ENCODE results near the gene KRTAP4-6. TPM values are rescaled to one million over a fixed set of nuclear protein-coding genes. Genes with fewer than 3 reads are reported as not detected.
"Not testable (repeated sequence)": the region's sequence is repeated elsewhere in the genome, so short reads cannot be mapped to it uniquely, and the experiment has no call there.

Gene KRTAP4-6
- total RNA-seq, 6 experiments from 2014 or later = not detected

DNA sequence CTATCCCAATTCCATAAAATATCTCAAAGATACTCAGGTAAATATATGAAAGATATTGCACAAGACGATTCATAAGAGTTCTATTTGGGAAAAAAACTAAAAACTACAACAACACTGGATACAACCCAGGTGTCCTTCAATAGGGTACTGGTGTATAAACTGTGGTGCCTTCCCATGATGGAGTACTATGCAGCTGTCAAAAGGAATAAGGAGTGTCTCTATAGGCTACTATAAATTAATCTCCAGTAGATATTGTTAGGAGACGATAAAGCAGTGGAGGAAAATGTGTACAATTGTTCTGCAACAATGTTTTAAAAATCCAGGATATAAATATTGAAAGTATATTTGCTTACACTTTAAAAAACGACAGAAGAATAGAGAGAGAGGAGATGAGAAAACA is 13.9 kb downstream of the KRTAP4-6 start:
- Mint-ChIP-seq H3K27me3 (ENCODE audit: insufficient read depth) (no peaks in the 10 kb centered on the region; the same call in 1 of the 2 replicates), H3K4me1 (ENCODE audit: low read depth) (peaks cover 49% of the 10 kb centered on the region), H3K9me3 (peaks cover 17% of the 10 kb centered on the region), H3K27ac (no peak overlapping the region), H3K36me3 (ENCODE audit: low read depth) (peaks cover 46% of the 10 kb centered on the region), H3K4me3 (no peak overlapping the region)
- no peak for DNase-seq
- TF ChIP-seq, protein P1, sequence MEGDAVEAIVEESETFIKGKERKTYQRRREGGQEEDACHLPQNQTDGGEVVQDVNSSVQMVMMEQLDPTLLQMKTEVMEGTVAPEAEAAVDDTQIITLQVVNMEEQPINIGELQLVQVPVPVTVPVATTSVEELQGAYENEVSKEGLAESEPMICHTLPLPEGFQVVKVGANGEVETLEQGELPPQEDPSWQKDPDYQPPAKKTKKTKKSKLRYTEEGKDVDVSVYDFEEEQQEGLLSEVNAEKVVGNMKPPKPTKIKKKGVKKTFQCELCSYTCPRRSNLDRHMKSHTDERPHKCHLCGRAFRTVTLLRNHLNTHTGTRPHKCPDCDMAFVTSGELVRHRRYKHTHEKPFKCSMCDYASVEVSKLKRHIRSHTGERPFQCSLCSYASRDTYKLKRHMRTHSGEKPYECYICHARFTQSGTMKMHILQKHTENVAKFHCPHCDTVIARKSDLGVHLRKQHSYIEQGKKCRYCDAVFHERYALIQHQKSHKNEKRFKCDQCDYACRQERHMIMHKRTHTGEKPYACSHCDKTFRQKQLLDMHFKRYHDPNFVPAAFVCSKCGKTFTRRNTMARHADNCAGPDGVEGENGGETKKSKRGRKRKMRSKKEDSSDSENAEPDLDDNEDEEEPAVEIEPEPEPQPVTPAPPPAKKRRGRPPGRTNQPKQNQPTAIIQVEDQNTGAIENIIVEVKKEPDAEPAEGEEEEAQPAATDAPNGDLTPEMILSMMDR (IDR thresholded peaks at IDR 0.05) = no peak

DNA sequence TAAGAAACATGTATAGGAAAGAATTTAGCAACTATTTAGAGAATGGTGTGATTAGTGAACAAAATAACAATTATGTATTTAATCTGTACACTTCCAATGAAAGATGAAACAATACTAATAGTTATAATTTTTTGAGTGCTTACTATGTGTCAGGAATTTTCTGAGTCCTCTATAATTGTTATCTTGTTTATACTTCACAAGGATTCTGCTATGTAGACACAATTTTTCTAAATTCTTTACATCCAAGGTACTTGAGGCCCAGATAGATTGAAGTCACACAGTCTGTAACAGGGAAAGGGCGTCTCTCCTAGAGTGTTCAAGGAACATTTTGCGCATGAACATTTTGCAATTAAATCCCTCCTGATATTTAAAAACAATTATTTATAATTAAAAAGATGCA is 15.3 kb downstream of the KRTAP4-6 start:
- H3K4me1 Mint-ChIP-seq (ENCODE audit: low read depth) = peaks cover 48% of the 10 kb centered on the region
- TF ChIP-seq, protein P1 (IDR thresholded peaks at IDR 0.05) = no peak
- H3K4me3 Mint-ChIP-seq = no peak overlapping the region
- no peaks in the 10 kb centered on the region; the same call in 1 of the 2 replicates for H3K27me3 Mint-ChIP-seq (ENCODE audit: insufficient read depth)
- no peak for DNase-seq
- no peak overlapping the region for H3K27ac Mint-ChIP-seq
- peaks cover 44% of the 10 kb centered on the region for H3K36me3 Mint-ChIP-seq (ENCODE audit: low read depth)
- peaks cover 17% of the 10 kb centered on the region for H3K9me3 Mint-ChIP-seq

DNA sequence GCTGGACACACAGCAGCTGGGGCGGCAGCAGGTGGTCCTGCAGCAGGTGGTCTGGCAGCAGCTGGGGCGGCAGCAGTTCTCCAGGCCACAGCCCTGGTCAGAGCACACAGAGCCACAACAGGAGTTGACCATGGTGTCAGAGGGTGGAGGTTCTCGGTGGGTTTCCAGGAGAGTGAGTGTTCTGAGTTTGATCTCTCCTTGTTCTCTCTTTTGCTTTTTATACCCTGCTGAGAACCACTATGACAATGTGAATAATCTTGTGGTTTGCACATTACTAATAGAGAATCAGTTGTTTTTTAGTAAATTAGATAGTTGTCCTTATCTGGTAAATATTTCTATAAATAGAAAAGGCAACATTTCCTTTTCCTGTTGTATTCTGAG is 16.4 kb downstream of the KRTAP4-6 start, which contains the start of gene KRTAP4-12:
Gene KRTAP4-12, minus strand, starts transcription at position 192 of the 381 bp plus-strand sequence. Its CDS starts 60 bp downstream, at position 132.
- Mint-ChIP-seq H3K4me1 (ENCODE audit: low read depth) (peaks cover 55% of the 10 kb centered on the region), H3K4me3 (peak within 1 kb of the TSS; percentile 20; the same call in 1 of the 2 replicates), H3K27ac (peak within 1 kb of the TSS; percentile 76), H3K9me3 (peaks cover 12% of the 10 kb centered on the region), H3K36me3 (ENCODE audit: low read depth) (peaks cover 35% of the 10 kb centered on the region)
- not testable (repeated sequence) for H3K27me3 Mint-ChIP-seq (ENCODE audit: insufficient read depth)
- peak; percentile 22 for DNase-seq

DNA sequence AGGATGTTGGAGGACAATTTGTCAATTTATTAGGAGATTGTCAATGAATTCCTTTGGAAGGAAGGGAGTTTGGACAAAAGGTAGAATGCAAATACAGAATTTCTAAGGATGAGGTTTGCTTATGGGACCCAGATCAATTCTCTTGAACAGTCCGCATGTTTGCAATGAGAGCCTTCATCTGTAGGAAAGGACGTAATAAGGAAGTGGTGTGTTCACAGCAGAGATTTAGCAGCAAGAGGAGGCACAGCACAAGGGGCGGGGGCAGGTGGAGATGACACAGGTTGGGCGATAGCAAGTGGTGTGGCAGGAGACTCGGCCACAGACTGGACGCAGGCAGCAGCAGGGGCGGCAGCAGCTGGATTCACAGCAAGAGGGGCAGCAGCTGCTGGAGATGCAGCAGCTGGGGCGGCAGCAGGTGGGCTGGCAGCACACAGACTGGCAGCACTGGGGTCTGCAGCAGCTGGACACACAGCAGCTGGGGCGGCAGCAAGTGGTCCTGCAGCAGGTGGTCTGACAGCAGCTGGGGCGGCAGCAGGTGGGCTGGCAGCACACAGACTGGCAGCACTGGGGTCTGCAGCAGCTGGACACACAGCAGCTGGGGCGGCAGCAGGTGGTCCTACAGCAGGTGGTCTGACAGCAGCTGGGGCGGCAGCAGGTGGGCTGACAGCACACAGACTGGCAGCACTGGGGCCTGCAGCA is 16.9 kb downstream of the KRTAP4-6 start:
- H3K4me3 Mint-ChIP-seq = peak overlapping the region; percentile 20; the same call in 1 of the 2 replicates
- not testable (repeated sequence) for DNase-seq; H3K9me3 Mint-ChIP-seq; H3K27me3 Mint-ChIP-seq (ENCODE audit: insufficient read depth)
- H3K27ac Mint-ChIP-seq = peak overlapping the region; percentile 76
- peaks cover 61% of the 10 kb centered on the region for H3K4me1 Mint-ChIP-seq (ENCODE audit: low read depth)
- H3K36me3 Mint-ChIP-seq (ENCODE audit: low read depth) = peaks cover 30% of the 10 kb centered on the region

DNA sequence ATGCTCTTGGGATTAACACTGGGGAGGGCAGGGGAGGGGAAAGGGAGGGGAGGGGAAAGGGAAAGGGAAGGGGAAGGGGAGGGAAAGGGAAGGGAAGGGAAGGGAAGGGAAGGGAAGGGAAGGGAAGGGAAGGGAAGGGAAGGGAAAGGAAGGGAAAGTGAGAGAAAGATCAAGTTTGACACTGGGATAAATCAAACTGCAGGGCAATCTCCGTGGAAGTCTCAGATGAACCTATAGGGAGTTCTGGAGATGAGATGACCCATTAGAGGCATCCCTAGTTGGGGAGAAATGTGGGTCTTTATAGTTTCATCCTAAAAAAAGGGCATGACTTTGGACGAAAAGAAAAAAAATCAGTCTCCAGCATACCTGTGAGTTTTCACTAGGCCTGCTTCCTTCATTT is 18.6 kb downstream of the KRTAP4-6 start:
- Mint-ChIP-seq H3K9me3 (peaks cover 8% of the 10 kb centered on the region), H3K4me1 (ENCODE audit: low read depth) (peaks cover 78% of the 10 kb centered on the region), H3K27ac (peak overlapping the region; percentile 76), H3K4me3 (no peak overlapping the region), H3K36me3 (ENCODE audit: low read depth) (peaks cover 26% of the 10 kb centered on the region), H3K27me3 (ENCODE audit: insufficient read depth) (no peaks in the 10 kb centered on the region)
- TF ChIP-seq, protein P1 (IDR thresholded peaks at IDR 0.05) = no peak
- no peak for DNase-seq

DNA sequence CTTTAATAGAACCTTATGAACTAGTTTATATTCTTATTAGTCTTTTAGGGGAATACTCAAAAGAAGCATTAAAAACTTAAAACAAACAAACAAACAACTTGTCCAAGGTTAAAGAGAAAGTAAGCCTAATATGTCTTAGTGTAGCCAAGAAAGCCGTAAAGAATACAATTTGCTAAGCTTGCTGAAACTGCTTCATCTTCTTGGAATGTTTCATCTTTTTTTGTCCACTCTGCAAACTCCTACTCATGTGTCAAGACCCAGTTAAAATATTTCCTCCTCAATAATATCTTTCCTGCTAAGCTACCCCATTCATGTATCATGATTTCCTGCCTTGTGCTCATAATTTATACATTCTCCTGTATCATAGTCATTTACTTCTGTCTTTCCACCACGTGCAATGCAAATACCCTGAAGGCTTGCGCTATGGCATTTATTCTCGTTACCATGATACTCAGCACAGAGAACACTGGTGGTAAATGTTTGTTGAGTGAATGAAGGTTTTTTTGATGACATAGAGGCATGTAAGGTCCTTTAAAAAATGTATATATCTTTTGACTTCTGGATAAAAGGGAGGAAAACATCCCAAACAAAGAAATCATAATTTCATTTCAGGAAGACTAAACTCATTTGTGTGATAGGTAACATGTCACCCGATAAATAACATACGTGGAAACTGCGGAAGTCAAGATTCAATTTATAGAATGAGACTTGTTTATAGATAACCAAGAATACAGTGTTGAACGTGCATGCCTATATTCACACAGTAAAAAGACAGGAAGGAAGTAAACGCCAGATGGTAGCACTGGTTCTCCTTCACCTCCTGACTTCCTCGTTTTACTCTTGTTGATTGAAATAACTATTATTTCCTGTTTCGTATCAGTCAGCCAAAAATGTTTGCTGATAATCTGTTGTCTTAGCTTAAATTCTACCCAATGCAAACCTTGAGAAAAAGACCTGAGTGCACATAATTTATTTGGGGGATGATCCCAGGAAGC is 20.4 kb downstream of the KRTAP4-6 start:
- H3K27me3 Mint-ChIP-seq (ENCODE audit: insufficient read depth); H3K9me3 Mint-ChIP-seq: not testable (repeated sequence)
- Mint-ChIP-seq H3K4me1 (ENCODE audit: low read depth) (peaks cover 91% of the 10 kb centered on the region), H3K36me3 (ENCODE audit: low read depth) (peaks cover 20% of the 10 kb centered on the region), H3K4me3 (peak overlapping the region; percentile 35; the same call in 1 of the 2 replicates), H3K27ac (peak overlapping the region; percentile 85)
- DNase-seq = peak; percentile 90

All from HFFc6 (cell line).